HG03064 (cell line): Measurements from ENCODE around the gene SYT8.

Source experiments
- ATAC-seq: cut with Tn5 transposase; IDR thresholded peaks from one replicate; pipeline ENCODE4 v1.9.1; 2021; ENCODE audit warnings: low read depth; ENCODE audit not compliant: unreplicated experiment

SYT8 gene

DNA sequence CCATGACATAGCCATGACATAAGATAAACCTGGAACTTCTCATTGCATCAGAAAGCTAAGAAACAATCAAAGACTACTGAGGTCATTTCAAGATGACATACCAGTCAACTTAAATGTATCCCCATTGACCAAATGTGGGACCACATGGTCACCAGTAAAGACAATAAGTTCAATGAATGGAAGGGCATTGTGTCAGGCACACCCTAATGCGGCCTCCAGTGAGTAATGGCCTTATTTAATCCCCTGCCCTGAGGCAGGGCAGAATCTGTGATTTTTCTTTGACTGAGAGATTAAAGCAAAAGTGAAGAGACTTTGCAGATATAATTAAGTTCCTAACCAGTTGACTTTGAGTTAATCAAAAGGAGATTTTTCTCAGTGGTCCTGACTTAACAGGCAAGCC lies 17.3 kb upstream of the SYT8 start:
- ATAC-seq, result no peak

DNA sequence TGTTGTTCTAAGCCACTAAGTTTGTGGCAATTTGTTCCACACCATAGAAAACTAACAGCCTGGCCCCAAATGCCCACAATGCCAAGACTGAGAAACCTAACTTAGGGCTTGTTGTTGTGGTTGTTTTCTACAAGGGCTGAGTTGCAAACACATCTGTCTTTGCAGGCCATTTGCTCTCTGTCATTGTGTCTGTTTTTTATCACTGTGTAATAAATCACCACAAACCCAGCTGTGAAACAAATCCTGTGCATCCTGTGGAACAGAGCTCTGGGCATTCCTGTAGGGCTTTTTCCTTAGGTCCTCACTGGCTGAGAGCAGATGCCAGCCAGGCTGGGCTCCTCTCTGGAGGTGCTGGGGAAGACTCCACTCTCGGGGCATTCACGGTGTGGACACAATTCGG lies 15.7 kb upstream of the SYT8 start:
- ATAC-seq, result no peak

DNA sequence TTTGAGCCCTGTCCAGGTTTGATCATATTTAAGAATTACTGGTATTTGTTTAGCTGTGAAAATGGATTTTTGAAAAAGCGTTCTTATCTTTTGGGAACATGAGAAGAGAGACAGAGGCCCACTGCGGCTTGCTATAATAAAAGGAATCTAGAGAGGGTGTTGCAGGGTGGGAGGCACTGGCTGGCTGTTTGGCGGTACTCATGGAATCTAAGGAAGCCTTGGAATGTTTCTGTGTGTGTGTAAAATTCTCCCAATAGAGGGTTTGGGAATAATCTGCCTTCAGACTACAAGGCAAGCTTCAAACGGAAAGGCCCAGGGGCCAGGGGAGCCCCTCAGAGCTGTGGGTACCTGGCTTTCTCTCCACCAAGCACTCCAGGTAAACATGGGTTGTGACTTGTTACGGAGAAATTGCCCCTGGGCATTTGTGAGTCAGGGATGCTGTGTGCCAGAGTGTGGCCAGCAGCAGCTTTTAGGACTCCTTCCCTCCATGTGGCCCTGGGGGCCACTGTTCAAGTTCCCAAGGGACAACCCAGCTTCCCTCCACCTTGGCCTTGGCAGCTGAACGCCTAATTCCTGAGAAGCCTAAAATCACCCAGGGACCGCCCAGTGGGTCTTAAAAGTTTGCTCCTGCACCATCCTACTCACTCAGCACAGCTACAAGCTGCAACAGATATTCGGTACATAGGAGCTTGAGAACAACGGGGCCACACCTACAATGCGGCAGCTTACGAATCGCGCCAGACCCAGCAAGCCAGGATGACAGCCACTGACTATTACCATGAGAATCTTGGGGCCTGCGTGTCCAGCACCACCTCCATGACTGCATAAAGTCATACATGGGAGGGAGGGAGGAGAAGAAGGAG lies 14.1 kb upstream of the SYT8 start:
- ATAC-seq, result no peak

DNA sequence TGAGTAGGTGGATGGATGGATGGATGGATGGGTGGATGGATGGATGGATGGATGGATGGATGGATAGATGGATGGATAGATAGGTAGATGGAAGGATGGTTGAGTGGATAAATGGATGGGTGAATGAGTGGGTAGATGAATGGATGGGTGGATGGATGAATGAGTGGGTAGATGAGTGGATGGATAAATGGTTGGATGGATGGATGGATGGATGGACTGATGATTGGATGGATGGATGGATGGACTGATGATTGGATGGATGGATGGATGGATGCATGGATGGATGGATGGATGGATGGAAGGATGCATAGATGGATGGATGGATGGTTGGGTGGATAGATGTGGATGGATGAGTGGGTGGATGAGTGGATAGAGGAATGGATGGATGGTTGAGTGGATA lies 13.2 kb upstream of the SYT8 start:
- no peak for ATAC-seq

- ATAC-seq, result no peak
Observed at GRCh38 chr11:1822648-1823375, 12.0 kb upstream of the SYT8 start.

DNA sequence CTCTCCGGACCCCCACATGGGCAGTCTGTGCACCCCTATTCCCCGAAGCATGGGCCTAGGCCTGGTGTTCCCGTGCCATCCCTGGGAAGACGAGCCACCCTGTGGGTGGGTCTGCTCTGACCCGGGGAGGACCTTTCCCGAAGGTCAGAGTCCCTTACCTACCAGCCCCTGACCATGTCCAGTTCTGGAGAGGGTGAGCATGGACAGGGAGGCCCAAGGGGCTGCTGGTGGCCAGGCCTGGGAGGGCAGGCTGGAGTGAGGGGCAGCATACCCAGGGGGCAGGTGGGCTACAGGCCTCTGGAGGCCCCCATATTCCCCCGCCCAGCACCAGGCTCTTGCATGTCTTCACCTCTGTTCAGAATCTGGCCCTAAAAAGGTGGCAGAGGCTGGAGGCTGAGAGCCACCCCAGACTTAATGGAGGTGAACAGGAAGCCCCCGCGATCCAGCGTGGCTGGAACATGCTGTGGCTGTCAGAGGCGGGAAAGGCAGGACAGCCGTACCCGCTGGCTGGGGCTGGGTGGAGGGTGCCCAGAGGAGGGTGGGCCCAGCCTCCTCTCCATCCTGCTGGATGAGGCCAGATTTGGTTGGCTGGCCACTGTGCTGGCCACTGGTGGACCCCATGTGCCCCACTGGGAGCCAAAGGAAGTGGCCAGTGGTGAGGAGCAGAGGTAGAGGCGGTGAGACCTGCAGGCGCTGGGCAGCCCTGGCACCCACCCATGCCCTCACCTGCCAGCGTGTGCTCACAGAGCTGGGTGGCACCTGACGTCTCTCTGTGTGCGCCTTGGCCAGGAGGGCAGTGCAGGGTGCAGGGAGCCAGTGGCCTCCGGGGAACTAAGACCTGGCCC lies 11.2 kb upstream of the SYT8 start:
- ATAC-seq, result no peak

GRCh38 chr11:1824221-1825038 lies 10.4 kb upstream of the SYT8 start:
- no peak for ATAC-seq

- ATAC-seq, result no peak
Observed at GRCh38 chr11:1825039-1825740, 9.6 kb upstream of the SYT8 start.

GRCh38 chr11:1825785-1826451 lies 8.9 kb upstream of the SYT8 start:
- ATAC-seq, result no peak

GRCh38 chr11:1826552-1827094 lies 8.2 kb upstream of the SYT8 start:
- ATAC-seq, result no peak

- ATAC-seq, result no peak
Observed at GRCh38 chr11:1827095-1827813, 7.5 kb upstream of the SYT8 start.

GRCh38 chr11:1827931-1828330 lies 6.9 kb upstream of the SYT8 start:
- no peak for ATAC-seq

GRCh38 chr11:1828542-1828941 lies 6.2 kb upstream of the SYT8 start:
- no peak for ATAC-seq

DNA sequence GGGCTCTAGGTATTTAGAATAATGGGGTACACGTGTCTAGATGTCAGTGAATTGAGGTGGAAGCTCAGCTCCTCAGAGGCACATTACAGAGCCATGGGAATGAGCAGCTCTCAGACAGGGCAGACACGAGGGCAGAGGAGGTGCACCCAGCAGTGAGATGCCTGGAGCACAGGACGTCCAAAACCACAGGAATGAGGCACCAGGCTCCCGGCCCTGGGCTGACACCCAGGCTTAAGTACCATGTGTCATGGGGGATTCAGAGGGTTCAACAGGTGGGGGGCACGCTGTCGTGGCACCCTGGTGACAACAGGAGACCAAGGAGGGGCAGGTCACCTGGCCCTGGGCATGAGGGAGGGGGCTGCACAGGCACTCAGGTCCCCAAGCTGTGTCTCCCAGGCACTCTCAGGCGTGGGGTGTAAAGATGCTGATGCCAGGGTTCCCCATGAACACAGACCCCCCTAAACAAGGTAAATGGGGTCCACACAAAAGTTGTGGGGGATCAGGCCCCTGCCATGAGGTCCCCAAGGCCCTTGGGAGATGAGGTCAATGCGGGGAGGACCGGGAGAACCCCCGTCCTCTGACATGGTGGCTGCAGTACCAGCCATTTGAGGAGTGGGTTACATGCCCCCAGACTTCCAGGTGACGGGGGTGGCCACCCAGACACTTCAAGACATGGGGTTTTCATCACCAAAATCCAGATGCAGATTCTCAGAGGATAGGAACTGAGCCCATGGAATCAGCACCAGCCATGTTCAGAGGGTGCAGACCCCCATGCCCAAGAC lies 5.6 kb upstream of the SYT8 start:
- no peak for ATAC-seq

GRCh38 chr11:1830004-1830321 lies 4.8 kb upstream of the SYT8 start:
- no peak for ATAC-seq

- ATAC-seq, result no peak
Observed at GRCh38 chr11:1830322-1831223, 4.2 kb upstream of the SYT8 start.
